A549 (cell line): ENCODE data around the gene RGL3.

Experiments used
- CHD4 ChIP-seq: fragments of 200-600 bp; sonication (generic); IDR thresholded peaks from 2 replicates; pipeline ENCODE4 v1.6.1; 2016; ENCODE audit warnings: antibody characterized with exemption, mild to moderate bottlenecking, borderline replicate concordance
- CTCF ChIP-seq: fragments of >200 bp; sonication (Bioruptor Twin); formaldehyde crosslinking; IDR thresholded peaks from 3 replicates; pipeline ENCODE4 v1.5.1; 2016
- FOSL2 ChIP-seq, 2 experiments: fragments of 450-650 bp in 1 of 2; fragments of >200 bp in 1 of 2; sonication (Bioruptor Twin) in 1 of 2; formaldehyde crosslinking; IDR thresholded peaks; 2 replicates each; pipeline versions ENCODE4 v1.5.0 to v1.6.1; 2016 to 2020; ENCODE audit warnings: mild to moderate bottlenecking in 1 of 2, moderate library complexity in 1 of 2
- MAFK ChIP-seq: fragments of 450-650 bp; IDR thresholded peaks from 2 replicates; pipeline ENCODE4 v1.6.1; 2014; ENCODE audit not compliant: partially characterized antibody
- RAD21 ChIP-seq, 2 experiments: fragments of >200 bp in 1 of 2; sonication (Bioruptor Twin) in 1 of 2; formaldehyde crosslinking in 1 of 2; IDR thresholded peaks in 1 of 2; conservative IDR thresholded peaks in 1 of 2; 2 replicates in 1 of 2; 3 replicates in 1 of 2; pipeline ENCODE4 v1.6.1; 2012 to 2018; ENCODE audit warnings: inconsistent platforms in 1 of 2

GRCh38 chr19:11425719-11426457 is 6.8 kb upstream of the RGL3 start:
- TF ChIP-seq CTCF (no peak), RAD21 (conservative IDR thresholded peaks at IDR 0.05 in 1 of 2, IDR thresholded peaks at IDR 0.05 in 1 of 2) (no peak), CHD4 (no peak), FOSL2 (IDR thresholded peaks at IDR 0.05) (no peak), FOSL2 (CRISPR knock-in tag; IDR thresholded peaks at IDR 0.05) (no peak), MAFK (no peak)
